Bone marrow (tissue), 2 donors: ENCODE measurements around the gene CMTM6.
"Not testable (repeated sequence)": the region's sequence is repeated elsewhere in the genome, so short reads cannot be mapped to it uniquely, and the experiment has no call there.

Experiments used
- DNase-seq, 2 donors: peaks; one replicate each; lab custom pipeline; 2025; lab: John Stamatoyannopoulos, UW

The CMTM6 gene

GRCh38 chr3:32502118-32502945, at the start of gene CMTM6:
Gene CMTM6 (minus strand): TSS chr3:32502852. CDS start chr3:32502745, 107 bp downstream.
- peak; percentile 31 to 79 for DNase-seq

GRCh38 chr3:32552013-32552412, 49.4 kb upstream of the CMTM6 start:
- DNase-seq: no peak

DNA sequence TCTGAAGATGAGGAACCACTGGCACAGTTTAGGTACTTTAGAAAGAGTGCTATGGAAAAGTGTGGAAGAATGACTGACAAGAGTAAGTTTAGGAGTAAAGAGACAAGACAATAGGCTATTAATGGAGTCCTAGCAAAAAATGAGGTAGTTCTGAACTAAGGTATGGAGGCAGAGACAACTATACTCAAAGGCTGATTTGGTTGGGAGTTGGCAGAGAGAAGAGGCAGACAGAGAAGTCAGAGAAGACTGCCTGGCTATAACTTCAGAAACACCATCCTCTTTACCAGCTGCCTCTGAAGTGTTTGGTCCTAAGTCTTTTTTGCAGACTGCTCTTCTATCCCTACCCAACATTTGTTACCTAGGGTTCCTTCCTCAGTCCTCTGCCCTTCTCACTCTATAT, 48.8 kb upstream of the CMTM6 start:
- no peak for DNase-seq

- no peak for DNase-seq
Observed at GRCh38 chr3:32551087-32551486, 48.4 kb upstream of the CMTM6 start.

GRCh38 chr3:32545305-32545704, 42.7 kb upstream of the CMTM6 start:
- DNase-seq: no peak

GRCh38 chr3:32544894-32545293, 42.2 kb upstream of the CMTM6 start:
- DNase-seq: no peak

GRCh38 chr3:32542807-32543206, 40.2 kb upstream of the CMTM6 start:
- DNase-seq: no peak

GRCh38 chr3:32540899-32541298, 38.2 kb upstream of the CMTM6 start:
- no peak for DNase-seq

DNA sequence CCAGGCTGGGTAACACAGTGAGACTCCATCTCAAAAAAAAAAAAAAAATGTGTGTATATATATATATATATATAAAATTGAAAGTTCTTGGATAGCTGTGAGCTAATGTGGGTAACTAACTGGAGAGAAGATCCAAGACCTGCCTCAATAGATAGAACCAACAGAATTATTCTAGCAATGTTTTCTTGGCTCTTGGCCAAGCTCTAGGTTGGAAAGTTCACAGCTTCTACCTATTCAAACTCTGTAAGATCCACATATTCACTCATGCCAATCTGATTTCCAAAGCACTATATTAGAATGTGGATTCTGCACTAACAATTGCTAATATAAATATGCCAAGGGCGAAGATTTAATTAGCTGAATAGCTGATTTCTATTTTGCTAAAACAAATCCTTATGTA, 29.8 kb upstream of the CMTM6 start:
- DNase-seq: no peak

- DNase-seq: no peak
Observed at GRCh38 chr3:32531010-32531647, 28.5 kb upstream of the CMTM6 start.

DNA sequence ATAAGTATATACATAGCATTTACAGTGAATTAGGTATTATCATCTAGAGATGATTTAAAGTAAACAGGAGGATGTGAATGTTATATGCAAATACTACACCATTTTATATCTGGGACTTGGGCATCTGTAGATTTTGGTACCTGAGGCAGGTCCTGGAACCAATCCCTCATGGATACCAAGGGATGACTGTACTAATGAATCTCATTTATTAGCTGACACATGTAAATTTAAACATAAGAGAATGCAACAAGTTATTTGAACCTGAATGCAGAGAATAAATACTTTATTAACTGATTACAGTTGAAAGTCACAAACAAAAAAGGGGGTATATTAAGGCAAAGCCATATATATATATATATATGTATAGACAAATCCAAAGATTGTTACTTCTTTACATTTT, 23.1 kb upstream of the CMTM6 start:
- DNase-seq: no peak

DNA sequence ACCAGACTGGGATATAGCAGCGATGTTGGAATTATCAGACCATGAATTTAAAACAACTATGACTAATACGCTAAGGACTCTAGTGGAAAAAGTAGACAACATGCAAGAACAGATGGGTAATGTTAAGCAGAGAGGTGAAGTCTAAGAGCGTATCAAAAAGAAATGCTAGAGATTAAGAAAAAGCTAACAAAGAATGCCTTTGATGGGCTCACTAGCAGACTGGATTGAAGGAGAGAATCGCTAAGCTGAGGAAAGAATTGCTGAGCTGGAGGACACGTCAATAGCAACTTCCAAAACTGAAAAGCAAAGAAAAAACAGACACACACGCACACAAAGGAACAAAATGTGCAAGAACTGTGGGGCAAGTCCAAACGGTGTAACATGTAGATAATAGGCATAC, 20.0 kb upstream of the CMTM6 start:
- DNase-seq: no peak

DNA sequence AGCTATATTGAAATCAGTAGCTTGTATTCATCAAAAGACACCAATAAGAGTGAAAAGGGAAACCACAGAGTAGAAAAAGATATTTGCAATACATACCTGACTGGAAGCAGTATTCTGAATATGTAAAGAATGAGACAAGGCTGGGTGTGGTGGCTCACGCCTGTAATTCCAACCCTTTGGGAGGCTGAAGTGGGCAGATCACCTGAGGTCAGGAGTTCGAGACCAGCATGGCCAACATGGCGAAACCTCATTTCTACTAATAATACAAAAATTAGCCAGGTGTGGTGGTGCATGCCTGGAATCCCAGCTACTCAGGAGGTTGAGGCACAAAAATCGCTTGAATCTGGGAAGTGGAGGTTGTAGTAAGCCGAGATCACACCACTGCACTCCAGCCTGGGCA, 16.3 kb upstream of the CMTM6 start:
- not testable (repeated sequence) for DNase-seq

- not testable (repeated sequence) for DNase-seq
Observed at GRCh38 chr3:32516751-32517150, 14.1 kb upstream of the CMTM6 start.

GRCh38 chr3:32511005-32511404, 8.4 kb upstream of the CMTM6 start:
- no peak for DNase-seq

DNA sequence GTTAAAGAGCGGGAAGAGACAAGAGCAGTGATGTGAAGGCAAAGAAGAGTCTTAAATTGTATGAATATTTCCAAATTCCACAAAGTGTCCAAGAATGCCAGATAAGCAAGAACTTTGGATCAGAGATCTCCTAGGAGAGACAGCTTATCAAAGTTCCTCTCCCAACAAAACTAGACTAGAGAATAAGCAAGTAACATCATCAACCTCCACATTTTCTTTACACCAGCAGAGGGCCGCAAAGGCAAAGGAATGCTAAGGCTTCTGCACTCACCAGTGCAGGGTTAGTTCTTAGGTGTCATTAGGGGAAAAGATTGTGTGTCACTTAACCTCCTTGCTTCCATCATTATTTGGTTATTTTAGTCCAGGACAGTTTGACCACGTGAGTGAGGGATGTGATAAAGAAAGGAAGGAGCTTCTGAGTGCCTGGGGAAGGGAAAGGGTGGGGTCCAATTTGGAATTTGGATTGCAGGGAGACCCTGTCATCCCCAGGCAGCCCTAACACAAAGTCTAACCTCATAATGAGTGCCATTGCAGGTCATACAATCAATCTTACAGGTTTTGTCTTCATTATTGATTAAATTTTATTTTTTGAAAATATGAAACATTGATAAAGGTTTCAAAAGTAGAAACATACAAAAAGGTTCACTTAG, 7.5 kb upstream of the CMTM6 start:
- DNase-seq: peak in 1 of 2 donors; percentile 70

- no peak for DNase-seq
Observed at GRCh38 chr3:32508711-32509110, 6.1 kb upstream of the CMTM6 start.

GRCh38 chr3:32506466-32506865, 3.8 kb upstream of the CMTM6 start:
- DNase-seq: no peak

DNA sequence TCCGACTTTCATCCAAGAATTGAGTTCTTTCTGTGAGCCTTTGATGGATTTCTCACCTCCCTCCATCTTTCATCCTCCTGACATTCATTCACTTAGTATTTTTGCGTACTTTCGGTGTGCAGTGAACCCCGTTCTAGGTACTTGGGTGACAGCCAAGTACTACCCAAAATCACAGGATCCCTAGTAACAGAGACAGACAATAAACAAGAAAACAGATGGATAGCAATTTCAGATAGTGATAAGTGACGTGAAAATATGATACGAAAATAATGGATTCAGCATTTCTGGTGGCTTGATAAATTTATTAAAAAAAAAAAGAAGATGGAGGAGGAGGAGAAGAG, 264 bp upstream of the CMTM6 start:
- no peak for DNase-seq

- DNase-seq: no peak
Observed at GRCh38 chr3:32501783-32502117, 902 bp downstream of the CMTM6 start.

- DNase-seq: no peak
Observed at GRCh38 chr3:32500880-32501782, 1.5 kb downstream of the CMTM6 start.

- no peak for DNase-seq
Observed at GRCh38 chr3:32500231-32500630, 2.4 kb downstream of the CMTM6 start.
